ENCODE results near the gene MAGI2. TPM values are rescaled to one million over a fixed set of nuclear protein-coding genes. Genes with fewer than 3 reads are reported as not detected.

Gene MAGI2
- total RNA-seq, 3 donors from 2014 or later (not counting 1 experiment from before 2014, with no cell fraction given), result 0.09 to 0.48 (median 0.27) TPM

- no peak for DNase-seq
- H3K27me3 Mint-ChIP-seq (ENCODE audit: low read depth in 2 of 2), result peaks cover 0 to 17% of the 10 kb centered on the region in 2 donors
- H3K36me3 Mint-ChIP-seq, result no peaks in the 10 kb centered on the region
- Histone ChIP-seq H3K9me3 (ENCODE audit: control insufficient read depth, insufficient read depth, low read length) (no peaks in the 10 kb centered on the region), H3K4me3 (ENCODE audit: low read length) (no peak overlapping the region), H3K4me1 (ENCODE audit: control insufficient read depth, insufficient read depth, low read length) (no peaks in the 10 kb centered on the region), H3K27me3 (ENCODE audit: control insufficient read depth, insufficient read depth, low read length) (no peaks in the 10 kb centered on the region), H3K36me3 (ENCODE audit: control insufficient read depth, insufficient read depth, low read length) (no peaks in the 10 kb centered on the region), H3K27ac (ENCODE audit: low read length) (no peak overlapping the region)
- H3K4me1 Mint-ChIP-seq, result no peaks in the 10 kb centered on the region
- no peak for ATAC-seq
- intact Hi-C loops (cut with micrococcal nuclease), result no loop called here
- H3K4me3 Mint-ChIP-seq, result no peak overlapping the region
- no peak for TF ChIP-seq CTCF (IDR thresholded peaks at IDR 0.05)
- no peak overlapping the region for H3K27ac Mint-ChIP-seq
- WGBS (ENCODE audit: insufficient coverage), result 73% methylated on average over 5 of the region's 5 CpGs
- H3K9me3 Mint-ChIP-seq, result no peaks in the 10 kb centered on the region
These were observed 1281.2 kb downstream of the MAGI2 start for GRCh38 chr7:78172267-78172757.

GRCh38 chr7:78171398-78171797, 1282.1 kb downstream of the MAGI2 start:
- Mint-ChIP-seq H3K27ac (no peak overlapping the region), H3K36me3 (no peaks in the 10 kb centered on the region), H3K27me3 (ENCODE audit: low read depth in 2 of 2) (peaks cover 0 to 17% of the 10 kb centered on the region in 2 donors), H3K4me1 (no peaks in the 10 kb centered on the region), H3K9me3 (no peaks in the 10 kb centered on the region), H3K4me3 (no peak overlapping the region)
- no peak for DNase-seq
- no peaks in the 10 kb centered on the region for H3K4me1 ChIP-seq (ENCODE audit: control insufficient read depth, insufficient read depth, low read length)
- no peaks in the 10 kb centered on the region for H3K36me3 ChIP-seq (ENCODE audit: control insufficient read depth, insufficient read depth, low read length)
- intact Hi-C loops (cut with micrococcal nuclease), result no loop called here
- H3K27ac ChIP-seq (ENCODE audit: low read length), result no peak overlapping the region
- no peak for ATAC-seq
- H3K27me3 ChIP-seq (ENCODE audit: control insufficient read depth, insufficient read depth, low read length), result no peaks in the 10 kb centered on the region
- H3K9me3 ChIP-seq (ENCODE audit: control insufficient read depth, insufficient read depth, low read length), result no peaks in the 10 kb centered on the region
- no peak overlapping the region for H3K4me3 ChIP-seq (ENCODE audit: low read length)
- no peak for TF ChIP-seq CTCF (IDR thresholded peaks at IDR 0.05)
- WGBS (ENCODE audit: insufficient coverage), result 83% methylated on average over 2 of the region's 2 CpGs

GRCh38 chr7:78170815-78171214, 1282.7 kb downstream of the MAGI2 start:
- H3K9me3 ChIP-seq (ENCODE audit: control insufficient read depth, insufficient read depth, low read length), result no peaks in the 10 kb centered on the region
- no peak overlapping the region for H3K4me3 ChIP-seq (ENCODE audit: low read length)
- Mint-ChIP-seq H3K36me3 (no peaks in the 10 kb centered on the region), H3K4me1 (no peaks in the 10 kb centered on the region), H3K27me3 (ENCODE audit: low read depth in 2 of 2) (peaks cover 0 to 17% of the 10 kb centered on the region in 2 donors), H3K27ac (no peak overlapping the region), H3K9me3 (no peaks in the 10 kb centered on the region), H3K4me3 (no peak overlapping the region)
- no peak overlapping the region for H3K27ac ChIP-seq (ENCODE audit: low read length)
- ATAC-seq, result no peak
- whole genome bisulfite sequencing (ENCODE audit: insufficient coverage), result 92% methylated on average over 5 of the region's 5 CpGs
- TF ChIP-seq CTCF (IDR thresholded peaks at IDR 0.05), result no peak
- no peaks in the 10 kb centered on the region for H3K27me3 ChIP-seq (ENCODE audit: control insufficient read depth, insufficient read depth, low read length)
- no peaks in the 10 kb centered on the region for H3K4me1 ChIP-seq (ENCODE audit: control insufficient read depth, insufficient read depth, low read length)
- DNase-seq, result no peak
- H3K36me3 ChIP-seq (ENCODE audit: control insufficient read depth, insufficient read depth, low read length), result no peaks in the 10 kb centered on the region
- intact Hi-C loops (cut with micrococcal nuclease), result no loop called here

- DNase-seq, result no peak
- Histone ChIP-seq H3K27me3 (ENCODE audit: control insufficient read depth, insufficient read depth, low read length) (no peaks in the 10 kb centered on the region), H3K9me3 (ENCODE audit: control insufficient read depth, insufficient read depth, low read length) (no peaks in the 10 kb centered on the region), H3K27ac (ENCODE audit: low read length) (no peak overlapping the region), H3K36me3 (ENCODE audit: control insufficient read depth, insufficient read depth, low read length) (no peaks in the 10 kb centered on the region), H3K4me1 (ENCODE audit: control insufficient read depth, insufficient read depth, low read length) (no peaks in the 10 kb centered on the region), H3K4me3 (ENCODE audit: low read length) (no peak overlapping the region)
- intact Hi-C loops (cut with micrococcal nuclease), result no loop called here
- Mint-ChIP-seq H3K36me3 (no peaks in the 10 kb centered on the region), H3K9me3 (no peaks in the 10 kb centered on the region), H3K27ac (no peak overlapping the region), H3K4me1 (no peaks in the 10 kb centered on the region), H3K27me3 (ENCODE audit: low read depth in 2 of 2) (peaks cover 0 to 17% of the 10 kb centered on the region in 2 donors), H3K4me3 (no peak overlapping the region)
- no peak for TF ChIP-seq CTCF (IDR thresholded peaks at IDR 0.05)
- no peak for ATAC-seq
- 86% methylated on average over 2 of the region's 2 CpGs for WGBS (ENCODE audit: insufficient coverage)
These were observed 1283.5 kb downstream of the MAGI2 start for GRCh38 chr7:78169992-78170391.

Data from natural killer cell (primary cell).